ENCODE data around the gene CDK8.

The CDK8 gene

GRCh38 chr13:26323127-26323526 is 69.2 kb downstream of the CDK8 start:
- DNase-seq = no peak

GRCh38 chr13:26323764-26324163 is 69.8 kb downstream of the CDK8 start:
- DNase-seq = no peak

GRCh38 chr13:26324294-26324693 is 70.4 kb downstream of the CDK8 start:
- no peak for DNase-seq

- DNase-seq = no peak
These were observed 70.9 kb downstream of the CDK8 start for GRCh38 chr13:26324867-26325266.

- no peak for DNase-seq
These were observed 71.9 kb downstream of the CDK8 start for GRCh38 chr13:26325876-26326275.

- DNase-seq = no peak
These were observed 72.6 kb downstream of the CDK8 start for GRCh38 chr13:26326562-26326961.

GRCh38 chr13:26327940-26328725 is 74.2 kb downstream of the CDK8 start:
- DNase-seq = no peak

GRCh38 chr13:26335158-26335557 is 81.2 kb downstream of the CDK8 start:
- DNase-seq = no peak

GRCh38 chr13:26340807-26341206 is 86.9 kb downstream of the CDK8 start:
- no peak for DNase-seq

GRCh38 chr13:26342898-26343297 is 89.0 kb downstream of the CDK8 start:
- DNase-seq = no peak

GRCh38 chr13:26343816-26344215 is 89.9 kb downstream of the CDK8 start:
- DNase-seq = no peak

GRCh38 chr13:26344980-26345379 is 91.1 kb downstream of the CDK8 start:
- DNase-seq = no peak

- DNase-seq = no peak
These were observed 95.0 kb downstream of the CDK8 start for GRCh38 chr13:26348966-26349365.

- DNase-seq = no peak
These were observed 108.3 kb downstream of the CDK8 start for GRCh38 chr13:26362261-26362660.

- no peak for DNase-seq
These were observed 116.6 kb downstream of the CDK8 start for GRCh38 chr13:26370553-26370952.

GRCh38 chr13:26372747-26373146 is 118.8 kb downstream of the CDK8 start:
- DNase-seq = no peak

- no peak for DNase-seq
These were observed 122.5 kb downstream of the CDK8 start for GRCh38 chr13:26376430-26376829.

- DNase-seq = no peak
These were observed 123.1 kb downstream of the CDK8 start for GRCh38 chr13:26377038-26377437.

GRCh38 chr13:26378116-26378515 is 124.2 kb downstream of the CDK8 start:
- DNase-seq = no peak

- DNase-seq = no peak
These were observed 125.9 kb downstream of the CDK8 start for GRCh38 chr13:26379831-26380230.

- DNase-seq = no peak
These were observed 127.0 kb downstream of the CDK8 start for GRCh38 chr13:26380930-26381329.

GRCh38 chr13:26382366-26382765 is 128.4 kb downstream of the CDK8 start:
- DNase-seq = no peak

GRCh38 chr13:26382835-26383234 is 128.9 kb downstream of the CDK8 start:
- no peak for DNase-seq

- DNase-seq = no peak
These were observed 130.7 kb downstream of the CDK8 start for GRCh38 chr13:26384587-26384986.

GRCh38 chr13:26386026-26386425 is 132.1 kb downstream of the CDK8 start:
- DNase-seq = no peak
